Measurements from ENCODE around the gene CFDP1.
"Not testable (repeated sequence)": the region's sequence is repeated elsewhere in the genome, so short reads cannot be mapped to it uniquely, and the experiment has no call there.

The CFDP1 gene

GRCh38 chr16:75288181-75288580 is 145.1 kb downstream of the CFDP1 start:
- Histone ChIP-seq H3K4me2 (peak overlapping the region; percentile 56 to 88 (median 68)), H3K4me1 (peaks cover 21 to 29% (median 24%) of the 10 kb centered on the region in 10 experiments), H3K27me3 (peaks cover 50 to 99% (median 77%) of the 10 kb centered on the region in 11 experiments), H3K27ac (no peak overlapping the region), H3K4me3 (no peak overlapping the region), H4K20me1 (peaks cover 64 to 97% (median 72%) of the 10 kb centered on the region in 11 experiments), H3K36me3 (peaks cover 17 to 53% (median 35%) of the 10 kb centered on the region in 11 experiments), H3K9me3 (replicated peaks in 1 of 11) (peaks cover 0 to 24% (median 0%) of the 10 kb centered on the region in 11 experiments; a peak in 8 of 22 replicates), H3K9ac (no peak overlapping the region)
- TF ChIP-seq Cebpa-rat (IDR thresholded peaks at IDR 0.05), result no peak

DNA sequence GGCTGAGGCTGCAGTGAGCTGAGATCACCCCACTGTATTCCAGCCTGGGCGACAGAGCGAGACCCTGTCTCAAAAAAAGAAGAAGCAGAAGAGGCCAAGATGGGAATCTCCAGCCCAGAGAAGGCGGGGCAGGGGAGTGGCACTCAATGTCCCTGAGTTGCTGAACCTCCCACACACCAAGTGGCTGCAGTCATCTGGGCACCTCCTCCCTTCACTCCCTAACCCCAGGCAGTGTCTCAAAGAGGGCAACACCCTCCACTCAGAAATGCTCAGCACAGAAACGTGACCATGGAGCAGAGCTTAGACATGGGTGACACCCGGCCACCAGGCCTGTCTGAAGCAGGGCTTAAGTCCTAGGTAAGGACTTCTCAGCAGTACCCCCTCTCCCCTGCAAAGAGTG is 145.6 kb downstream of the CFDP1 start:
- Histone ChIP-seq H3K9me3 (replicated peaks in 1 of 11) (peaks cover 0 to 24% (median 0%) of the 10 kb centered on the region in 11 experiments; a peak in 8 of 22 replicates), H3K36me3 (peaks cover 13 to 48% (median 30%) of the 10 kb centered on the region in 11 experiments), H4K20me1 (peaks cover 65 to 97% (median 72%) of the 10 kb centered on the region in 11 experiments), H3K9ac (no peak overlapping the region), H3K27me3 (peaks cover 50 to 99% (median 75%) of the 10 kb centered on the region in 11 experiments), H3K27ac (no peak overlapping the region), H3K4me1 (peaks cover 21 to 29% (median 24%) of the 10 kb centered on the region in 10 experiments), H3K4me2 (peak overlapping the region; percentile 56 to 88 (median 68)), H3K4me3 (no peak overlapping the region)
- no peak for TF ChIP-seq Cebpa-rat (IDR thresholded peaks at IDR 0.05)

- no peak overlapping the region for H3K9ac ChIP-seq
Observed at GRCh38 chr16:75286389-75286788, 146.9 kb downstream of the CFDP1 start.

GRCh38 chr16:75282466-75283281 is 150.6 kb downstream of the CFDP1 start:
- H3K4me1 ChIP-seq, result peaks cover 4 to 8% (median 6%) of the 10 kb centered on the region in 10 experiments
- H3K36me3 ChIP-seq, result peaks cover 0 to 18% (median 0%) of the 10 kb centered on the region in 11 experiments; a peak in 2 of 22 replicates
- peaks cover 36 to 99% (median 57%) of the 10 kb centered on the region in 11 experiments for H3K27me3 ChIP-seq
- H3K4me3 ChIP-seq, result no peak overlapping the region
- no peak overlapping the region for H3K27ac ChIP-seq
- TF ChIP-seq Cebpa-rat (IDR thresholded peaks at IDR 0.05), result no peak
- peaks cover 0 to 25% (median 0%) of the 10 kb centered on the region in 11 experiments; a peak in 8 of 22 replicates for H3K9me3 ChIP-seq (replicated peaks in 1 of 11)
- H3K4me2 ChIP-seq, result no peak overlapping the region
- peaks cover 27 to 89% (median 38%) of the 10 kb centered on the region in 11 experiments for H4K20me1 ChIP-seq
- H3K9ac ChIP-seq, result no peak overlapping the region

More at GRCh38 chr16:75286389-75286788, 146.9 kb downstream of the CFDP1 start:
- H3K27ac ChIP-seq, result no peak overlapping the region
- peaks cover 0 to 35% (median 17%) of the 10 kb centered on the region in 11 experiments; a peak in 19 of 22 replicates for H3K36me3 ChIP-seq
- H3K9me3 ChIP-seq (replicated peaks in 1 of 11), result peaks cover 0 to 24% (median 0%) of the 10 kb centered on the region in 11 experiments; a peak in 8 of 22 replicates
- peaks cover 21 to 29% (median 24%) of the 10 kb centered on the region in 10 experiments for H3K4me1 ChIP-seq
- peaks cover 49 to 99% (median 62%) of the 10 kb centered on the region in 11 experiments for H3K27me3 ChIP-seq
- no peak overlapping the region for H3K4me3 ChIP-seq
- peaks cover 61 to 97% (median 70%) of the 10 kb centered on the region in 11 experiments for H4K20me1 ChIP-seq
- no peak for TF ChIP-seq Cebpa-rat (IDR thresholded peaks at IDR 0.05)
- H3K4me2 ChIP-seq, result no peak overlapping the region

- peaks cover 0 to 29% (median 0%) of the 10 kb centered on the region in 11 experiments; a peak in 8 of 22 replicates for H3K9me3 ChIP-seq (replicated peaks in 1 of 11)
- H3K4me3 ChIP-seq, result no peak overlapping the region
Observed at GRCh38 chr16:75281826-75282225, 151.5 kb downstream of the CFDP1 start.

GRCh38 chr16:75281009-75281408 is 152.3 kb downstream of the CFDP1 start:
- H3K4me3 ChIP-seq, H3K9ac ChIP-seq, H3K27ac ChIP-seq, H3K36me3 ChIP-seq, H3K4me1 ChIP-seq, H3K4me2 ChIP-seq: not testable (repeated sequence)
- H3K27me3 ChIP-seq, result peaks cover 20 to 99% (median 40%) of the 10 kb centered on the region in 11 experiments
- H3K9me3 ChIP-seq (replicated peaks in 1 of 11), result peaks cover 0 to 22% (median 0%) of the 10 kb centered on the region in 11 experiments; a peak in 5 of 22 replicates
- peaks cover 11 to 83% (median 27%) of the 10 kb centered on the region in 11 experiments; a peak in 17 of 22 replicates for H4K20me1 ChIP-seq

More at GRCh38 chr16:75281826-75282225, 151.5 kb downstream of the CFDP1 start:
- Histone ChIP-seq H3K27ac (no peak overlapping the region), H3K4me1 (no peaks in the 10 kb centered on the region), H3K4me2 (no peak overlapping the region), H3K27me3 (peaks cover 28 to 99% (median 48%) of the 10 kb centered on the region in 11 experiments), H4K20me1 (peaks cover 18 to 89% (median 30%) of the 10 kb centered on the region in 11 experiments; a peak in 20 of 22 replicates), H3K36me3 (peaks cover 0 to 10% (median 0%) of the 10 kb centered on the region in 11 experiments; a peak in 2 of 22 replicates), H3K9ac (no peak overlapping the region)
- no peak for TF ChIP-seq Cebpa-rat (IDR thresholded peaks at IDR 0.05)

DNA sequence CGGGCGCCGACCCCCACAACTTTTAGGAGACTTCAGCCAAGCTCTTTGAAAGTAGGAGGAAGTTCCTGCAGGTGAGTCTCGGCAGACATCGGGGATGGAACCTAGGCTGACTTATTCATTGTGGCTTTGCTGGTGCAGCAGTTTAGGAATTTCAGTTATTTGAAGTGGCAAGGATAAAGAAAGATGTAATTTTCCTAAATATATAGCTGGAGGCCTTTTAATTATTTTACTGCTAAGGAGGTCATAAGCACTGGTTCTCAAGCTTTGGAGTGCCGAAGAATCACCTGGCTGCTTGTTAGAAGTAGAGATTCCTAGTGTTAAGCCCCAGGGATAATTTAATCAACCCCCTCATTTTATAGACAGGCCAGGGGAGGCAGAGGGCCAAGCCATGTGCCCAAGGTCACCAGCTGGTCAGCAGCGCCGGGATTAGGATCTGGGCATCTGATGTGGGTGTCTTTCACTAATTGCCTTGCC is 152.9 kb downstream of the CFDP1 start:
- H3K36me3 ChIP-seq, result peaks cover 0 to 4% (median 0%) of the 10 kb centered on the region in 11 experiments; a peak in 1 of 22 replicates

GRCh38 chr16:75279305-75279704 is 154.0 kb downstream of the CFDP1 start:
- Histone ChIP-seq H3K27ac (no peak overlapping the region), H3K4me2 (0 out of 22 replicates have a peak overlapping the region, but pooled peaks of 1 of the 11 experiments have one; percentile 3), H3K4me3 (no peak overlapping the region), H3K4me1 (peaks cover 0 to 5% (median 0%) of the 10 kb centered on the region in 10 experiments; a peak in 2 of 20 replicates), H3K9me3 (replicated peaks in 1 of 11) (0 out of 22 replicates have a peak, but pooled peaks cover 0 to 11% (median 0%) of the 10 kb centered on the region in 11 experiments), H3K27me3 (peaks cover 20 to 99% (median 33%) of the 10 kb centered on the region in 11 experiments), H3K36me3 (no peaks in the 10 kb centered on the region), H3K9ac (no peak overlapping the region), H4K20me1 (peaks cover 11 to 74% (median 27%) of the 10 kb centered on the region in 11 experiments; a peak in 17 of 22 replicates)
- TF ChIP-seq Cebpa-rat (IDR thresholded peaks at IDR 0.05), result no peak

More for the DNA sequence above, 152.9 kb downstream of the CFDP1 start:
- H3K9ac ChIP-seq, result no peak overlapping the region
- H3K27me3 ChIP-seq, result peaks cover 20 to 99% (median 36%) of the 10 kb centered on the region in 11 experiments
- H4K20me1 ChIP-seq, result peaks cover 11 to 77% (median 27%) of the 10 kb centered on the region in 11 experiments; a peak in 17 of 22 replicates
- no peak overlapping the region for H3K27ac ChIP-seq
- no peak for TF ChIP-seq Cebpa-rat (IDR thresholded peaks at IDR 0.05)
- no peak overlapping the region for H3K4me2 ChIP-seq
- H3K9me3 ChIP-seq (replicated peaks in 1 of 11), result peaks cover 0 to 16% (median 0%) of the 10 kb centered on the region in 11 experiments; a peak in 1 of 22 replicates
- no peaks in the 10 kb centered on the region for H3K4me1 ChIP-seq
- H3K4me3 ChIP-seq, result no peak overlapping the region

All from BLaER1 treated with 17β-estradiol and CSF1 and Interleukin-3, amounts not matched to agents 10 nM and 100 nM (cell line).